ENCODE data around the gene NFYA. TPM values are rescaled to one million over a fixed set of nuclear protein-coding genes. Genes with fewer than 3 reads are reported as not detected.

Gene NFYA
- polyA plus RNA-seq, 3 donors, result 45.9 to 52.3 (median 48.1) TPM

- DNase-seq, result peak; percentile 77
Observed at GRCh38 chr6:41066867-41067304, 5.9 kb upstream of the NFYA start.

DNA sequence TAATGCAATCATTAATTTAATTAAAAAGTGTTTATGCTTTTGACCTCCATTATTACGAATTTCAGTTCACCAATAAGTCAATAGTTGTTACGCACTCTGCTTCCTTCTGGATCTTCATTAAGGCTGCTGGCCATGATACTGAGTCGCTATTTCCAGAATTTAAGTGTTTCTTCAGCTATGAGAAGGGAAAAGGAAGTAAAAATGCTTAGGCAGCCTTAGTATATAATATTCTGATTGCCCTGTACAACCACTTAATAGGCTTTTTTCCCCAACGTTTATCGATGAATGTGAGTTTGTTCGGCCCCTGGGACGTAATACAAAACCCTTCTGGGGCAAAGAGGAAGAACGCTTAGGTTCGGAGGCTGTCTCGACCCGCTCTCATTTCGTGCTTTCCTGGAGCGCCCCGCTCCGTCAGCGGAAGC lies 1.3 kb upstream of the NFYA start:
- DNase-seq, result no peak

- DNase-seq, result peak; percentile 99
Observed at GRCh38 chr6:41071923-41072835, 595 bp upstream of the NFYA start, which contains the start of gene OARD1. TSS of gene OARD1 (minus strand) at chr6:41072356. CDS start at chr6:41071634, 722 bp downstream.

GRCh38 chr6:41073203-41073967 lies 611 bp downstream of the NFYA start:
- DNase-seq, result peak; percentile 91

DNA sequence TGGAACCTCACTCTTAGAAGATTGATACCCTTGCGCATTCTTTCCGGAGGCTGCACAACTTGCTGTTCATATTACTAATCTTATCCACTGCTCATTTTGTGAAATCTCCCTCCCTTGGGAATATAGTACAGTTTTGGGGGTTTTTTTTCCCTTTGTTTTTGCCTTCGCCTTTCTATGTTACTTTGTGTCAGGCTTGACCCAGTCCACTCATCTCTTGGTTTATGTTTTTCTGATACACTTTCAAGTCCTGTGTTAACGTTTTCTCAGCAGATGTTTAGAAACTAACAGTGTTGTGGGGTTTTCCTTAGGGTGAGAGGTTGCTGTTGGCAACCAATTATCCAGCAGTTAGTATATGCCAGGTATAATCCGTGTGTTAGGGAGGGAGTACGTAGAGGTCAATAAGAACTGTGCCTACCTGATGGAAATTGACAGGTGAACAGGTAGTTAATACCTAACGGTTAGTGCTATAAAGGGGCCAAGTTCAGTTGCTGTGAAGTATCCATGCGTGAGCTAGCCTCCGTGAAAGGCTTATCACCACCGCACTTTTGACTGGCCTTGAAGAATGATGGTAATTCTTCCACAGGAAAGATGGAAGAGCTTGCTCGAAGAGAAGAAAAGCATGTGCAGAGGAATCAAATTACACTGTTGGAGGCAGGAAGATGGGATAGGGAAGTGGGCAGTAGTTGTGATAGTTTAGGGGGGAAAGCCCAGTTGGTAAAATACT lies 1.4 kb downstream of the NFYA start:
- DNase-seq, result no peak

GRCh38 chr6:41074692-41075436 lies 2.1 kb downstream of the NFYA start:
- DNase-seq, result no peak

DNA sequence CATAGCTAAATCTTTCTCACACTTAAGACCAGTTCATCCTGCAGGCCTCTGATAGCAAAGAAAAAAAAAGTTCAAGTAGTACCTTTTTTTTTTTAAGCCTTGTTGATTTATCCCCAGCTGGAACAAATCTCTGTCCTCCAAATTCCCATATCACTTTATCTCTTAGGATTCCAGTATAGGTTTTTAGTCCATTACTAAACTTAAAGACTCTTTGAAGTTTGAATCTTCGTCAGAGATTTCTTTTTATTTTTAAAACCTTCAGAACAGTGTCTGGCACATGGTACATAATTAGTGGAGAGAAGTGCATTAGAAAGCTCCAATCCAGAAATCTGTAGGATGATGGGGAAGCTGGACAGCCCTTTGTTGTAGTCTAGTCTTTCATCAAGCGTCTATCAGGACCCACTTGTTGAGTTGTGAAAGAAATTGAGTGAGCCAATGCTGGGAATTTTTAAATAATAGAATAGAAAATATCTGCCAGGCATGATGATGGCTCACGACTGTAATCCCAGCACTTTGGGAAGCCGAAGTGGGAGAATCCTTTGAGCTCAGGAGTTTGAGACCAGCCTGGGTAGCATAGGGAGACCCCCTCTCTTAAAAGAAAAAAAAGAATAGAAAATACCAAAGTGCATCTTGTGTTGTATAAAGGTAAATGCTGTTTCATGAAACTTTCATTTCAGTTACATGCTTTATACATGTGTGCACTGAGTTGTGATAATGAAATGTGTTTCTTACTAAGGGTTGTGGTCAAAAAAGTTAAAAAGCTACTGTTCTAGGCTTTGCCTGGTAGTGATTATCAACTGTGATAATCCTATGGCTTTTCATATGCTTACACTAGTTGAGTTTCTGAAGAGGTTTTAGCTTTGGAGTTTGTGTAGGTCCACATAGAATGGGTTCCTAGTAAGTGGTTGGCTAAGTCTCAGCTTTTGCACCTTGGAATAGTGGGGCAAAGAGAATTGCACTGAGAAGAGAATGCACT lies 3.2 kb downstream of the NFYA start:
- no peak for DNase-seq

DNA sequence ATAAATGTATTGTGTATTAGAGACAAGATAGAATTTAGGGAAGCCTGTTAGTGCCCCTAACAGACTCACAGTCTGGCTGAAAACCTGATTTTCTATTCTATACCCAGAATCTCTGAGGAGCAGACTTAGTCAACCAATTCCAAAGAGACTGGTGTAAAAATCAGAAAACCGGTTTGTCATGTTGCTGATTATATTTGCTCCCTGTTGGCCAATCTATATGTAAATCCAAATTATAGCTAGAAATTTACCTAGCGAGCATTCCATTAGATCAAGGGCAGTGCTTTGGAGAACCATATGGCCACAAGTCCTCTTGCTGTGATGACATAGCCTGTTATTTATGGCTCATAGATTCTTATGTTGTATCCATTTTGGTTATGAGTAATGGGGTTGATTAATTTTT lies 4.8 kb downstream of the NFYA start:
- DNase-seq, result no peak

- no peak for DNase-seq
Observed at GRCh38 chr6:41078101-41078500, 5.3 kb downstream of the NFYA start.

- DNase-seq, result no peak
Observed at GRCh38 chr6:41079080-41079479, 6.3 kb downstream of the NFYA start.

GRCh38 chr6:41080621-41081020 lies 7.8 kb downstream of the NFYA start:
- DNase-seq, result no peak

GRCh38 chr6:41083072-41083471 lies 10.3 kb downstream of the NFYA start:
- no peak for DNase-seq

- DNase-seq, result no peak
Observed at GRCh38 chr6:41085182-41085581, 12.4 kb downstream of the NFYA start.

DNA sequence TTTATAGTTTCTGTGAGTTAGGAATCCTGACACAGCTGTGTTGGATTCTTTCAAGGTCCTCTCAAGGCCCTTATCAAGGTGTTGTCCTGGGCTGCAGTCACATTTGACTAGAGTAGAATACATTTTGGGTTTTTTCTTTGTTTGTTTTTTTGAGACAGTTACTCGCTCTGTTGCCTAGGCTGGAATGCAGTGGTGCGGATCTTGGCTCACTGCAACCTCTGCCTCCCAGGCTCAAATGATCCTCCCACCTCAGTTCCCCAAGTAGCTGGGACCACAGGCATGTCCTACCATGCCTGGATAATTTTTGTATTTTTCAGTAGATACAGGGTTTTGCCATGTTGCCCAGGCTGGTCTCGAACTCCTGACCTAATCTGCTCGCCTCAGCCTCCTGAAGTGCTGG lies 15.7 kb downstream of the NFYA start:
- DNase-seq, result no peak

- no peak for DNase-seq
Observed at GRCh38 chr6:41090841-41091761, 18.3 kb downstream of the NFYA start.

DNA sequence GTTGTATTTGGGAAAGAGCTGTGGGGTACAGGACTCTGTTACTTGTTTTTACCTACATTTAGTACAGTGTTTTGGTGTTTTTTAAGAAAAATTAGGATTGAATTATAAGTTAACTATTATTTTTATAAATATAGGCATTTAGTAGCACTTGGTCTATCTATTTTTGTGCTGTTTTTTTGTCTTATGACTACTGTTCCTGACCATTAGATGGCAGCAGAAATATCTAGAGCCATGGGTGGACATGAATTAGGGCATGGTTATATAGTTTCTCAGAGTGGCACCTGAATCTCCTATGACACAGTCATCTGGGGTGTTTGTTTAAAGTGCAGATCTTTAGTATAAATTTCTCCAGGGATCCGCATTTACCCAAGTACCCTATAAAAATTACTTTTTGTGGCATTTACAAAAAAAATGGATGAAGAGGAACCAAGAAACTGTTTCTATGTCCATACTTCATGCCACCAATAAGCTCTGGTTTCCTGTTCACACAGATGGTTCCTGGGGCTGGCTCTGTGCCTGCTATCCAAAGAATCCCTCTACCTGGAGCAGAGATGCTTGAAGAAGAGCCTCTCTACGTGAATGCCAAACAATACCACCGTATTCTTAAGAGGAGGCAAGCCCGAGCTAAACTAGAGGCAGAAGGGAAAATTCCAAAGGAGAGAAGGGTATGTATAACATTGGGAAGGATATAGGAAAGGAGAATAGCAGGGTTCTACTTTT lies 19.8 kb downstream of the NFYA start:
- no peak for DNase-seq

GRCh38 chr6:41093729-41094128 lies 21.0 kb downstream of the NFYA start:
- no peak for DNase-seq

- DNase-seq, result no peak
Observed at GRCh38 chr6:41097467-41098090, 24.8 kb downstream of the NFYA start.
